Karpas-422 (cell line): ENCODE results near the gene PRCC. TPM values are rescaled to one million over a fixed set of nuclear protein-coding genes. Genes with fewer than 3 reads are reported as not detected.

Experiments
- DNase-seq: peaks from one replicate; pipeline ENCODE4 v3.0.0-alpha.2; 2015
- H2AFZ ChIP-seq: fragments of 200-600 bp; sonication (generic); 2 replicates; pipeline ENCODE4 v1.6.1; 2014; ENCODE audit warnings: antibody characterized with exemption, low read length, mixed read lengths
- H3K27ac ChIP-seq: fragments of 200-600 bp; sonication (generic); 2 replicates; pipeline ENCODE4 v1.5.1; 2014; ENCODE audit warnings: mild to moderate bottlenecking, low read length, moderate library complexity
- H3K27me3 ChIP-seq: fragments of 200-600 bp; sonication (generic); 2 replicates; pipeline ENCODE4 v1.6.1; 2014; ENCODE audit warnings: low read length, mixed read lengths
- H3K36me3 ChIP-seq: fragments of 200-600 bp; sonication (generic); 2 replicates; pipeline ENCODE4 v1.6.1; 2014; ENCODE audit warnings: low read length, mixed read lengths; ENCODE audit not compliant: insufficient read depth
- H3K4me1 ChIP-seq: fragments of 200-600 bp; sonication (generic); 2 replicates; pipeline ENCODE4 v1.6.1; 2014; ENCODE audit warnings: mild to moderate bottlenecking, low read length, mixed read lengths
- H3K4me2 ChIP-seq: fragments of 200-600 bp; sonication (generic); 2 replicates; pipeline ENCODE4 v1.6.1; 2014; ENCODE audit warnings: low read length, low read depth, mild to moderate bottlenecking; ENCODE audit not compliant: poor library complexity, severe bottlenecking
- H3K4me3 ChIP-seq: fragments of 200-600 bp; sonication (generic); 2 replicates; pipeline ENCODE4 v1.5.1; 2014; ENCODE audit warnings: mild to moderate bottlenecking, antibody characterized with exemption, low read length, mixed read lengths
- H3K79me2 ChIP-seq: fragments of 200-600 bp; sonication (generic); 2 replicates; pipeline ENCODE4 v1.6.1; 2014; ENCODE audit warnings: mild to moderate bottlenecking, low read length, mixed read lengths
- H3K9ac ChIP-seq: fragments of 200-600 bp; sonication (generic); 2 replicates; pipeline ENCODE4 v1.6.0; 2014; ENCODE audit warnings: low read length
- H3K9me2 ChIP-seq: fragments of 200-600 bp; sonication (generic), shearing (Covaris generic); replicated peaks from 2 replicates; pipeline ENCODE4 v1.6.0; 2014; ENCODE audit warnings: mild to moderate bottlenecking, low read length, moderate library complexity; ENCODE audit not compliant: insufficient read depth
- H3K9me3 ChIP-seq: fragments of 300-700, 200-600 bp; sonication (generic); 2 replicates; pipeline ENCODE4 v1.6.1; 2014; ENCODE audit warnings: low read length, mixed read lengths
- H4K20me1 ChIP-seq: fragments of 200-600 bp; sonication (generic); 2 replicates; pipeline ENCODE4 v1.6.1; 2014; ENCODE audit warnings: mild to moderate bottlenecking, antibody characterized with exemption, low read length, low read depth; ENCODE audit not compliant: insufficient read depth
- total RNA-seq: library from RNA; depleted of rRNA; stranded (reverse); fragments of >200 nt; shearing (Covaris generic); gene quantifications from 2 replicates; pipeline ENCODE4 v1.2.3, GENCODE V29; 2014; ENCODE audit warnings: low replicate concordance

Gene PRCC
- total RNA-seq, 1 experiment from 2014 or later, result 39.6 TPM

DNA sequence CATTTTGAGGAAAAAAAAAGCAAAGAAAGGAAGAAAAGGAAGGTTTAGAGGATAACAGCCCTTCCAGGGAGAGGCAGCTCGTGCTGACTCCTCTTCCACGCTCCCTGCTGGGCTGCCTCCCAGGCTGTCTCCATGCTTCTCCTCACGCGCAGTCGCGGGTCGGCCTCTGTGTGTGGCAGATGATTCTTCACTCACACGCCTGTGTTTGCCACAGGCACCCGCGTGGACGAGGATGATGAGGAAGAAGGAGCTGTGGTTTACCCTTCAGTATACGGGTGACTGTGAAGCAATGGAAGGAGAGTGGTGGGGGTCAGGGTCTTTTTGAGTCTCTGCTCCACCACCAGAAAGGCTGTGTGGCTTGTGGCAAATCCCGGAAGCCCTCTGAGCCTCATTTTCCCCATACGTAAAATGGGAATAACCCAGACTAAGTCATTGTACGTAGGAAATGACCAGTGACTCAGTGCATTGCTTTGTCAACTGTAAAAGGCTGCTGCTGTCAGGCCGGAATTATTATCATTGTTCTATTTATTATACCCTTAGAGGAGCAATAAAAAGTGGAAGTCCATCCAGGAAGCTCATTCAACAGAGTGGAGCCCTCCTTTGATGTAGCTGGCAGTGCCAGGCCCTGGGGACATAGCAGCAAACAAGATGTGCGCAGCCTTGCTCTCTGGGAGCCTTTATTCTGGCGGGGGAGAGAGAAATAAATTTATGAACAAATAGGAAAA, 61.2 kb downstream of the PRCC start:
- Histone ChIP-seq H3K36me3 (no peaks in the 10 kb centered on the region), H3K4me1 (no peaks in the 10 kb centered on the region), H3K4me3 (no peak overlapping the region), H3K27me3 (no peaks in the 10 kb centered on the region), H3K9me2 (no peaks in the 10 kb centered on the region), H3K4me2 (no peak overlapping the region), H4K20me1 (no peaks in the 10 kb centered on the region), H3K79me2 (no peaks in the 10 kb centered on the region), H3K27ac (no peak overlapping the region), H3K9ac (no peak overlapping the region), H2AFZ (no peak overlapping the region), H3K9me3 (no peaks in the 10 kb centered on the region)
- no peak for DNase-seq

DNA sequence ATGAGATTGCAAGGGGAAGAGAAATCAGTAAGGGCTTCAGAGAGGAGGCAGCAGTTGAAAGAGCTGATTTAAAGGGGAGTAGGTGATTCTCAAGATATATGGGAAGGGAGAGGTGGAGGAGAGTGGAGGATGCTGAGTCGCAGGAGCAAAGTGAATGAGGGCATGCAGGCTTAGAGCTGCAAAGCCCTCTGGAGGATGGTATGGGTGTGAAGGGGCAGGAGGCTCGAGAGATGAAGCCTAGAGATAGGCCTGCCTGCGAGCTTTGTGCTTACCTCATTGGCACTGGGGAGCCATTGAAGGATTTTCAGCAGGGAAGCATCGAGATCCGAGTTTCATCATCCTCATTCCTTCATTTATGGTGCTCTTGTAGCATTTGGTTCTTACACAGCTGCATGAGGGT, 65.1 kb downstream of the PRCC start:
- H3K4me1 ChIP-seq, result no peaks in the 10 kb centered on the region
- H3K27me3 ChIP-seq, result no peaks in the 10 kb centered on the region
- no peak for DNase-seq
- no peaks in the 10 kb centered on the region for H3K79me2 ChIP-seq
- H3K9ac ChIP-seq, result no peak overlapping the region
- no peak overlapping the region for H3K4me3 ChIP-seq
- H3K27ac ChIP-seq, result no peak overlapping the region
- no peak overlapping the region for H3K4me2 ChIP-seq
- no peak overlapping the region for H2AFZ ChIP-seq
- no peaks in the 10 kb centered on the region for H4K20me1 ChIP-seq
- no peaks in the 10 kb centered on the region for H3K9me3 ChIP-seq
- no peaks in the 10 kb centered on the region for H3K9me2 ChIP-seq
- H3K36me3 ChIP-seq, result no peaks in the 10 kb centered on the region

DNA sequence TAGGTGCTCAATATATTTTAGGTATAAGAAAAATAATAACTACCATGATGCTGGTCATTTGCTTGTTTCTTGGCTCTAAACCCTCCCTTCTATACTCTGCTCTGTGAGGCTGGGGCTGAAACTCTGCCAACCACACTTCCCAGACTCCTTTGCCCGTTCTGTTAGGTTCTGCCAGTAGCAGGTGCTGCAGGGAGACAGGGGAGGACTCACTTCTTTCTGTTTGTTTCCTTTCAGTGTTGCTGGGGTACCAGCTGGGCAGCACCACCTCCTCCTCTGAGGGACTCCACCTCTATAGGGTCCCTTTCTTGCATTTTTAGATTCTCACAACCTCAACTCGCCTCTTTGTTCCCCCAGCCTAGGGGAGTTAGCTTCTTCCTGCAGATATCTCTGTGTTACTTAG, 66.3 kb downstream of the PRCC start:
- no peak for DNase-seq
- no peaks in the 10 kb centered on the region for H3K9me2 ChIP-seq
- H3K9ac ChIP-seq, result no peak overlapping the region
- no peaks in the 10 kb centered on the region for H3K36me3 ChIP-seq
- H4K20me1 ChIP-seq, result no peaks in the 10 kb centered on the region
- H3K4me2 ChIP-seq, result no peak overlapping the region
- H3K27me3 ChIP-seq, result no peaks in the 10 kb centered on the region
- H3K79me2 ChIP-seq, result no peaks in the 10 kb centered on the region
- no peak overlapping the region for H3K27ac ChIP-seq
- H3K4me1 ChIP-seq, result no peaks in the 10 kb centered on the region
- no peaks in the 10 kb centered on the region for H3K9me3 ChIP-seq
- H3K4me3 ChIP-seq, result no peak overlapping the region
- no peak overlapping the region for H2AFZ ChIP-seq

DNA sequence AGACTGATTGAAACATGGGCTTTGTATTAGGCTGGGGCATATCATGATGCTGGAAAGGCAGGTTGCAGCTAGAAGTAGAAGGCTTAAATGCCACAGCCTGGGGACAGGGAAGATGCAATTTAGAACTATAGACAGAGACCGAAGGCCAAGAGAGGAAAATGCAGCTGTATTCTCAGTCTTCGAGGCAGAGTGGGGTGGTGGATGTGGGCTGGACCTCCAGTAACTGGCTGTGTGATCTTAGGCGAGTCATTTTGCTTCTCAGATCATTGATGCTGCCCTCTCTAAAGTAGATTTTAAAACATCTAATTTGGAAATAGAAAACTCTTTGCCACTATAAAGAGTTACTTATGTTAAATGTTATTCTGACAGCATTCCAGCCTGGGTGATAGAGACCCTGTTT, 67.0 kb downstream of the PRCC start:
- Histone ChIP-seq H3K4me2 (no peak overlapping the region), H3K36me3 (no peaks in the 10 kb centered on the region), H3K9me3 (no peaks in the 10 kb centered on the region), H3K4me1 (no peaks in the 10 kb centered on the region), H2AFZ (no peak overlapping the region), H4K20me1 (no peaks in the 10 kb centered on the region), H3K79me2 (no peaks in the 10 kb centered on the region), H3K27ac (no peak overlapping the region), H3K9me2 (no peaks in the 10 kb centered on the region), H3K27me3 (no peaks in the 10 kb centered on the region), H3K9ac (no peak overlapping the region), H3K4me3 (no peak overlapping the region)
- no peak for DNase-seq

DNA sequence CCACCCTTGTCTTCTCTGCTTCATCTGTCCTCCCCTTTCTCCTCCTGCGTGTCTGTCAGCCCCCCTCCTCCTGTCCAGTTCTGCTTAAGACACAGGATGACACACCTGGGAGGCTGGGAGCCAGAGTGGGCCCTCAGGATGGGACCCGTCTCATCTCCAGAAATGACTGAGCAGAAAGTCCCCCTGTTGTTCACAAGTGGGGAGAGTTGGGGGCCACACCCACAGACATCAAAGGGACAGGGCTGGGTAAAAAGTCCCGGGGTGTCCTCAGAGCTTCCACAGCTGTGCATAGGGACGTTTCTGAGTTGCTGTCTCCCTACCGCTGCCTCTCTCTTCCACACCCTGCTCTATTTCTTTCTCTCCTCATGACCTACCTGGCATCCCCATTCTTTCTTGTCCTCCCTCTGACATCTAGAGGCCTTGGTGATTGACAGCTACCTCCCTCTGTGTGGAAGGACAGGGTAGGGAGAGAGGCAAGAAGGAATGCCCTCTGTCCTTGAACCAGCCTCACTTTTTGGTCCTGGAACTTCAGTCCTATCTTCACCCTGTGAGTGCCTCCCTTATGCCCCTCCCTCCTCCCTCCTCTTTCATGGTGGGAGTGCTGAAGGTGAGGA, 68.8 kb downstream of the PRCC start:
- Histone ChIP-seq H3K4me3 (no peak overlapping the region), H3K4me2 (no peak overlapping the region), H3K27ac (no peak overlapping the region), H3K9me3 (no peaks in the 10 kb centered on the region), H3K9ac (no peak overlapping the region), H4K20me1 (no peaks in the 10 kb centered on the region), H3K27me3 (no peaks in the 10 kb centered on the region), H3K79me2 (no peaks in the 10 kb centered on the region), H3K36me3 (no peaks in the 10 kb centered on the region), H2AFZ (no peak overlapping the region), H3K4me1 (no peaks in the 10 kb centered on the region), H3K9me2 (no peaks in the 10 kb centered on the region)
- DNase-seq, result no peak

DNA sequence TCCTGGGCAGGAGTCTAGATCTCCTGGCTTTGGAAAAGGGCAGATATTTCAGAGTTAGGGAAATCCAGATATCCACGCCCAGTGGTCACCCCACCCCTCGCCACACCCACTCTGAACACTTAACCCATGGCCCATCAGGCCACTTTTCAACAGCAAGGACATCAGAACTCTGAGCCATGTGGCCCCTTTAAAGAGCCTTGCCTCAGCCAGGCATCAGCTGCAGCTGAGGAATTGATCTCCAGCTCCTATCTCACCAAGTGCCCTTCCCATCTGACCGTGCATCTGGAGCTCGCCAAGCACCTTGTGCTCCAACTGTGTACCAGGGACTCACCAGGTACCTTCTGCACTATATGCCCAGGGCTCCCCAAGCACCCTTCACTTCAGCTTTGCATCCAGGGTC, 69.6 kb downstream of the PRCC start:
- no peak overlapping the region for H3K4me3 ChIP-seq
- H3K4me1 ChIP-seq, result no peaks in the 10 kb centered on the region
- no peaks in the 10 kb centered on the region for H3K27me3 ChIP-seq
- H3K9ac ChIP-seq, result no peak overlapping the region
- H3K9me3 ChIP-seq, result no peaks in the 10 kb centered on the region
- no peak overlapping the region for H3K27ac ChIP-seq
- no peaks in the 10 kb centered on the region for H3K79me2 ChIP-seq
- H3K9me2 ChIP-seq, result no peaks in the 10 kb centered on the region
- H2AFZ ChIP-seq, result no peak overlapping the region
- H3K4me2 ChIP-seq, result no peak overlapping the region
- DNase-seq, result no peak
- no peaks in the 10 kb centered on the region for H4K20me1 ChIP-seq
- no peaks in the 10 kb centered on the region for H3K36me3 ChIP-seq

DNA sequence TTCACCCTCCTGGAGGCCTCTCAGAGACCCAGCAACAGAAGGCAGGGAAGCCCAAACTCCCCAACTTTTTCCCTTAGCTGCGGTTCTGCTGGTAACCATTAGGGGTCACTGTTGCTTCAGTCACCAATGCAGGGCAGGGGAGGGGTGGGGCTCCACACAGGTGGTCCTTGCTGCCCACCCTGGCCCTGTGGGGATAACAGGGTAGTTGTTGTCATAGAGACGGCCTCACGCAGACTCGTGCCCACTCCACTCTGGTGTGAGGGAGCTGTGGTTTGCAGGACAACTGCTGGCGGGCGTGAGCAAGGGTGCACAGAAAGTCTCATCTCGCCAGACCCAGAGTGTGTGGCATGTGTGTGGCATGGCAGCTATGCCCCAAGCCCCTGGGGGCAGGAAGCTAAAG, 71.6 kb downstream of the PRCC start:
- no peaks in the 10 kb centered on the region for H3K4me1 ChIP-seq
- no peak overlapping the region for H3K4me2 ChIP-seq
- no peaks in the 10 kb centered on the region for H3K9me3 ChIP-seq
- peak; percentile 73 for DNase-seq
- no peak overlapping the region for H3K4me3 ChIP-seq
- H4K20me1 ChIP-seq, result no peaks in the 10 kb centered on the region
- no peaks in the 10 kb centered on the region for H3K36me3 ChIP-seq
- no peaks in the 10 kb centered on the region for H3K9me2 ChIP-seq
- no peak overlapping the region for H3K9ac ChIP-seq
- no peak overlapping the region for H3K27ac ChIP-seq
- no peaks in the 10 kb centered on the region for H3K27me3 ChIP-seq
- H3K79me2 ChIP-seq, result no peaks in the 10 kb centered on the region
- H2AFZ ChIP-seq, result no peak overlapping the region

DNA sequence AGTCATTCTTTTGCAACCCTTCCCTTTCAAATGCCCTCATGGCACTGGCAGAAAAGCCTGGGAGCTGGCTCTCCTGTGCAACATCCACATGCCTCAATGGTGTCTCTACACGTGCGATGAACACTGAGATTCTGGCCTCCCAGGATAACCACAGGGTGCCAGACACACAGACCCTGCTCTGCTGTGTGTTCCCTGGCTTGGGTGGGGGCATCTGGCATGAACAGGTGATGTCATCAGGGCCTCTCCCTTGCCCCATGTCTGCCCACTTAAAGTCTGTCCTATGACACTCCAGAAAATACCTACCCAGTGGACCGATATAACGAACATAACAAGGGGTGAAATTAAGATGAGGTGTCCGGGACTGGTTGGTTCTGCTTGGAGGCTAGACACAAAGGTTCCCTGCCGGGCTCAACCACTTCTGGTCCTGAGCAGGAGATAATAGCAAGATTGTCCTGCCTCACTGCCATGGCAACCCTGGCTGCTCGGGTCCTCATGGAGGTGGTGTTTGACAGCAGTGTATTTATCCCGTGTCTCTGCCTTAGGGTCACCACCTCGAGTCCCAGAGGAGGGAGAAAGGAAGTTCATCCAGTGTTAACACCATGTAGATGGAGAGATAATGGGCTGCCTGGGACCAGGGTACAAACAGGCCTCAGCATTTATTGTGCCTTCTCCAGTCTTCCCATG, 72.2 kb downstream of the PRCC start:
- Histone ChIP-seq H3K79me2 (no peaks in the 10 kb centered on the region), H4K20me1 (no peaks in the 10 kb centered on the region), H3K36me3 (no peaks in the 10 kb centered on the region), H3K4me3 (no peak overlapping the region), H3K9me3 (no peaks in the 10 kb centered on the region), H3K9ac (no peak overlapping the region), H3K4me2 (no peak overlapping the region), H2AFZ (no peak overlapping the region), H3K9me2 (no peaks in the 10 kb centered on the region), H3K4me1 (no peaks in the 10 kb centered on the region), H3K27me3 (no peaks in the 10 kb centered on the region), H3K27ac (no peak overlapping the region)
- no peak for DNase-seq
